Panc1 (cell line): ENCODE results near the gene TJAP1. TPM values are rescaled to one million over a fixed set of nuclear protein-coding genes. Genes with fewer than 3 reads are reported as not detected.

Experiments
- ATAC-seq: fragments of 200-7000 bp; cut with Tn5 transposase; 2 replicates; pipeline ENCODE4 v1.9.1; 2020; ENCODE audit warnings: mild to moderate bottlenecking, moderate library complexity
- BruUV-seq: library from RNA; stranded (reverse); fragments of 400-500 nt; replicated peaks from 2 replicates; lab custom pipeline; 2021; lab: Mats Ljungman, UMichigan
- CTCF ChIA-PET: fragments of 300-600 bp; sonication (Branson Sonifier 250); formaldehyde crosslinking; loops from one replicate; lab custom pipeline; 2022; ENCODE audit warnings: antibody characterized with exemption; lab: Charles Lee
- POLR2A ChIA-PET: fragments of 300-600 bp; sonication (Branson Sonifier 250); formaldehyde crosslinking; loops from one replicate; lab custom pipeline; 2022; ENCODE audit warnings: antibody characterized with exemption; lab: Charles Lee
- DNase-seq: peaks from one replicate; pipeline ENCODE4 v3.0.0-alpha.2; 2010; ENCODE audit warnings: low read depth, low spot score
- H3K27ac ChIP-seq: 2 replicates; pipeline ENCODE4 v1.5.1; 2011; ENCODE audit warnings: mild to moderate bottlenecking, low read length, inconsistent platforms
- H3K27me3 ChIP-seq: fragments of 200-500 bp; sonication (Bioruptor generic); 2 replicates; pipeline ENCODE4 v1.6.0; 2014; ENCODE audit warnings: low read length, inconsistent platforms; ENCODE audit not compliant: control insufficient read depth, insufficient read depth
- H3K36me3 ChIP-seq: fragments of 200-500 bp; sonication (Bioruptor generic); 2 replicates; pipeline ENCODE4 v1.5.1; 2014; ENCODE audit warnings: inconsistent platforms, mild to moderate bottlenecking, low read length, moderate library complexity; ENCODE audit not compliant: control insufficient read depth, insufficient read depth
- H3K4me1 ChIP-seq: 2 replicates; pipeline ENCODE4 v1.5.1; 2011; ENCODE audit warnings: inconsistent platforms, mild to moderate bottlenecking, low read length, moderate library complexity; ENCODE audit not compliant: control insufficient read depth, insufficient read depth
- H3K4me3 ChIP-seq, 2 experiments: 2 replicates each; pipeline ENCODE4 v1.5.1; 2011 to 2012; ENCODE audit warnings: low read depth in 2 of 2, low read length in 2 of 2, mild to moderate bottlenecking in 2 of 2, inconsistent platforms in 1 of 2, moderate library complexity in 1 of 2
- H3K9me3 ChIP-seq: fragments of 200-500 bp; sonication (Bioruptor generic); 2 replicates; pipeline ENCODE4 v1.5.1; 2014; ENCODE audit warnings: low read depth, mild to moderate bottlenecking, inconsistent platforms, low read length, moderate library complexity; ENCODE audit not compliant: control insufficient read depth, insufficient read depth
- POLR2AphosphoS5 ChIP-seq: IDR thresholded peaks from 2 replicates; pipeline ENCODE4 v1.6.1; 2012; ENCODE audit warnings: mild to moderate bottlenecking, low read depth, low read length, moderate library complexity
- SIN3A ChIP-seq: IDR thresholded peaks from 2 replicates; pipeline ENCODE4 v1.6.1; 2012; ENCODE audit warnings: low read depth, mild to moderate bottlenecking, low read length, moderate library complexity, borderline replicate concordance; ENCODE audit not compliant: insufficient read depth
- TCF7L2 ChIP-seq: IDR thresholded peaks from 2 replicates; pipeline ENCODE4 v1.6.1; 2011; ENCODE audit warnings: mild to moderate bottlenecking, low read depth, low read length, inconsistent platforms
- in situ Hi-C: cut with HindIII; loops from 2 replicates; pipeline ENCODE4 v1.10.0; 2016; ENCODE audit warnings: low sequenced_read_pairs, low pct_unique_long_range_greater_than_20kb
- intact Hi-C: fragments of 100-400 bp; cut with micrococcal nuclease; formaldehyde crosslinking; loops from one replicate; pipeline ENCODE4 v1.10.0; 2022; ENCODE audit not compliant: unreplicated experiment
- total RNA-seq: library from RNA; stranded (reverse); gene quantifications from one replicate; pipeline ENCODE4 v1.2.1, GENCODE V29; 2021; ENCODE audit not compliant: unreplicated experiment
- TF ChIP-seq, protein P1 (sequence below): fragments of 450-650 bp; IDR thresholded peaks from 2 replicates; pipeline ENCODE4 v1.5.1; 2017; ENCODE audit warnings: mild to moderate bottlenecking
- TF ChIP-seq, protein P2 (sequence below), 2 experiments: IDR thresholded peaks; 2 replicates each; pipeline ENCODE4 v1.6.1; 2011 to 2012; ENCODE audit warnings: low read depth in 2 of 2, control low read depth in 1 of 2, low read length in 1 of 2, mild to moderate bottlenecking in 1 of 2, moderate library complexity in 1 of 2; ENCODE audit not compliant: insufficient read depth in 1 of 2

TJAP1 gene
- total RNA-seq, 1 experiment from 2014 or later: 42.7 TPM

DNA sequence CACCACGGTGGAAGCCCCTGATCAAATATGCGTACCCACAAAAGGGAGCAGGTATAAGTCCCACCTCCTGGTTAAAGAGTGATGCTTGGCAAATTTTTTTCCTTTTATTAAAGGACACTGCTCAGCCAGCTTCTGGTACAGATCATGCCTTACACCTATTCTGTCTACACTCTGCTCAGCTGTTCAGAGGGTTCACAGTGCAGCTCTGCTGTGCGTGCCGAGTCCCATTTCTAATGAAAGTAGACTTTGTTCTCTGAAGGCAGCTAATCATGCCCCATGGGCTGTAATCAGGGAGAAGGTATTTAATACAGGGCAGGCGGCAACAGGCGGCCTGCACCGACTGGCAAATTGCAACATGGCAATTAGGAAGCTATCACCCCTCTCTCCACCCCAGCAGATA is 16.5 kb downstream of the TJAP1 start:
- Histone ChIP-seq H3K27ac (no peak overlapping the region), H3K27me3 (no peaks in the 10 kb centered on the region), H3K4me3 (no peak overlapping the region), H3K9me3 (no peaks in the 10 kb centered on the region), H3K36me3 (no peaks in the 10 kb centered on the region), H3K4me1 (peaks cover 19% of the 10 kb centered on the region)
- CTCF ChIA-PET: interaction anchor here (0.5 kb wide), 1 partner anchor 35 kb away, joined by 3 read pairs; no protein-coding TSS in a partner anchor
- BruUV-seq: no TSS peak
- intact Hi-C loops (no loop called here), in situ Hi-C loops (no loop called here)
- POLR2A ChIA-PET: interaction anchor here (0.6 kb wide), 1 partner anchor 322 kb away, joined by 3 read pairs; no protein-coding TSS in a partner anchor
- DNase-seq: no peak
- no peak for ATAC-seq
- TF ChIP-seq TCF7L2: no peak
- TF ChIP-seq, protein P1, sequence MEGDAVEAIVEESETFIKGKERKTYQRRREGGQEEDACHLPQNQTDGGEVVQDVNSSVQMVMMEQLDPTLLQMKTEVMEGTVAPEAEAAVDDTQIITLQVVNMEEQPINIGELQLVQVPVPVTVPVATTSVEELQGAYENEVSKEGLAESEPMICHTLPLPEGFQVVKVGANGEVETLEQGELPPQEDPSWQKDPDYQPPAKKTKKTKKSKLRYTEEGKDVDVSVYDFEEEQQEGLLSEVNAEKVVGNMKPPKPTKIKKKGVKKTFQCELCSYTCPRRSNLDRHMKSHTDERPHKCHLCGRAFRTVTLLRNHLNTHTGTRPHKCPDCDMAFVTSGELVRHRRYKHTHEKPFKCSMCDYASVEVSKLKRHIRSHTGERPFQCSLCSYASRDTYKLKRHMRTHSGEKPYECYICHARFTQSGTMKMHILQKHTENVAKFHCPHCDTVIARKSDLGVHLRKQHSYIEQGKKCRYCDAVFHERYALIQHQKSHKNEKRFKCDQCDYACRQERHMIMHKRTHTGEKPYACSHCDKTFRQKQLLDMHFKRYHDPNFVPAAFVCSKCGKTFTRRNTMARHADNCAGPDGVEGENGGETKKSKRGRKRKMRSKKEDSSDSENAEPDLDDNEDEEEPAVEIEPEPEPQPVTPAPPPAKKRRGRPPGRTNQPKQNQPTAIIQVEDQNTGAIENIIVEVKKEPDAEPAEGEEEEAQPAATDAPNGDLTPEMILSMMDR: no peak
- TF ChIP-seq SIN3A: no peak
- TF ChIP-seq, protein P2, sequence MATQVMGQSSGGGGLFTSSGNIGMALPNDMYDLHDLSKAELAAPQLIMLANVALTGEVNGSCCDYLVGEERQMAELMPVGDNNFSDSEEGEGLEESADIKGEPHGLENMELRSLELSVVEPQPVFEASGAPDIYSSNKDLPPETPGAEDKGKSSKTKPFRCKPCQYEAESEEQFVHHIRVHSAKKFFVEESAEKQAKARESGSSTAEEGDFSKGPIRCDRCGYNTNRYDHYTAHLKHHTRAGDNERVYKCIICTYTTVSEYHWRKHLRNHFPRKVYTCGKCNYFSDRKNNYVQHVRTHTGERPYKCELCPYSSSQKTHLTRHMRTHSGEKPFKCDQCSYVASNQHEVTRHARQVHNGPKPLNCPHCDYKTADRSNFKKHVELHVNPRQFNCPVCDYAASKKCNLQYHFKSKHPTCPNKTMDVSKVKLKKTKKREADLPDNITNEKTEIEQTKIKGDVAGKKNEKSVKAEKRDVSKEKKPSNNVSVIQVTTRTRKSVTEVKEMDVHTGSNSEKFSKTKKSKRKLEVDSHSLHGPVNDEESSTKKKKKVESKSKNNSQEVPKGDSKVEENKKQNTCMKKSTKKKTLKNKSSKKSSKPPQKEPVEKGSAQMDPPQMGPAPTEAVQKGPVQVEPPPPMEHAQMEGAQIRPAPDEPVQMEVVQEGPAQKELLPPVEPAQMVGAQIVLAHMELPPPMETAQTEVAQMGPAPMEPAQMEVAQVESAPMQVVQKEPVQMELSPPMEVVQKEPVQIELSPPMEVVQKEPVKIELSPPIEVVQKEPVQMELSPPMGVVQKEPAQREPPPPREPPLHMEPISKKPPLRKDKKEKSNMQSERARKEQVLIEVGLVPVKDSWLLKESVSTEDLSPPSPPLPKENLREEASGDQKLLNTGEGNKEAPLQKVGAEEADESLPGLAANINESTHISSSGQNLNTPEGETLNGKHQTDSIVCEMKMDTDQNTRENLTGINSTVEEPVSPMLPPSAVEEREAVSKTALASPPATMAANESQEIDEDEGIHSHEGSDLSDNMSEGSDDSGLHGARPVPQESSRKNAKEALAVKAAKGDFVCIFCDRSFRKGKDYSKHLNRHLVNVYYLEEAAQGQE (IDR thresholded peaks at IDR 0.05; ENCODE audit: insufficient read depth in 1 of 2, low read depth in 2 of 2, low read length in 1 of 2): no peak
- TF ChIP-seq POLR2AphosphoS5: no peak

DNA sequence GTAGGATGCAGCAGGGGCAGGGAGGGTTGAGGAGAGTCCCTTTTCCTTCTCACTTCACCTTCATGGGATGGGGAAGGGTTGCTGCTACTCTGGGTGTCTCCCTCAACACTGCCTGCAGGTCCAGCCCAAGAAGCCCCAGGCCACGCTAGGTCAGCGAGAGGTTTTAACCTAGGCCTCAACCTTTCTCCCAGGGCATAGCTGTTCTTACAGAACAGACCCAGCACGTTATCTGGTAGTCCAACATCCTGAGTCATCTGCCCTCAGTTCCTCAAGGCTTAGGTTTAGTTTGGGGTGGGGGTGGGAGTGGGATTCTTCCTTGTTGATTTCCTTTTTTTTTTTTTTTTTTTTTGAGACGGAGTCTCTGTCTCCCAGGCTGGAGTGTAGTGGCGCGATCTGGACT is 17.0 kb downstream of the TJAP1 start:
- Histone ChIP-seq H3K27ac (no peak overlapping the region), H3K27me3 (no peaks in the 10 kb centered on the region), H3K4me3 (no peak overlapping the region), H3K36me3 (no peaks in the 10 kb centered on the region), H3K9me3 (no peaks in the 10 kb centered on the region), H3K4me1 (peaks cover 19% of the 10 kb centered on the region)
- ChIA-PET POLR2A (no interaction called here), CTCF (no interaction called here)
- no TSS peak for BruUV-seq
- intact Hi-C loops (no loop called here), in situ Hi-C loops (no loop called here)
- TF ChIP-seq TCF7L2 (no peak), POLR2AphosphoS5 (no peak), SIN3A (no peak)
- TF ChIP-seq, protein P1: no peak
- TF ChIP-seq, protein P2 (IDR thresholded peaks at IDR 0.05; ENCODE audit: insufficient read depth in 1 of 2, low read depth in 2 of 2, low read length in 1 of 2): no peak
- no peak for ATAC-seq
- DNase-seq: no peak
